ENCODE measurements around the gene NEURL2.

Gene NEURL2

GRCh38 chr20:45848421-45848820, 42.6 kb downstream of the NEURL2 start:
- DNase-seq, result no peak

GRCh38 chr20:45845452-45845851, 45.6 kb downstream of the NEURL2 start:
- no peak for DNase-seq

GRCh38 chr20:45843506-45843905, 47.5 kb downstream of the NEURL2 start:
- no peak for DNase-seq

DNA sequence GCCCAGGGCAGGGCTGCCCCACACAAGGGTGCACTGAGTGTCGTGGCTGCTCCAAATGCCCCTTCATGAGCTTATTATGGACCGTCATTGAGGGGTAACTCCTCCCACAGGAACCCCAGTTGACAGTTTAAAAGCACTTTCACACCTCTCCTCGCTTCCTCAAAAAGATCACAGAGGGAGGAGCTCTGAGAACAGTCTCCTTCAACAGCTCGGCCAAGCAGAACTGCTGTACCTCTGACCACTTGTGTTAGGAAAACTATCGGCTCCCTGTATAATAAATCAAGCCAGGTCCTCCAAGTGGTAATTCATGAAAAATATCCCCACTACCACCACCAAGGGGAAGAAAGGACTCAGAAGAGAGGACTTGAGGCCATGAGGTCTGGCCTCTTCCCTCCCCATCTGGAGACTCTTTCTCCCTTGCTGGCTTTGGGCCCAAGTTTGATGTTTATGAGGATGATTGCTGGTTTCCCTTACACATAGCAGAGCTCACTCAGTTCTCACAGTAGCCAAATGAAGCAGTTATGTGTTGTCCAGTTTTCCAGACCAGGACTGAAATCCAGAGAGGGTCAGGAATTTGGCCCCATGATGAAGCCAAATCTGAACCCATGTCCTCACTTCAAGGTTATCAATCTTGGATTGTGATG, 48.7 kb downstream of the NEURL2 start:
- DNase-seq, result no peak

GRCh38 chr20:45841407-45842129, 49.4 kb downstream of the NEURL2 start:
- DNase-seq, result peak in 1 of 56 donors; percentile 5

- no peak for DNase-seq
Measured at GRCh38 chr20:45840700-45841198, 50.3 kb downstream of the NEURL2 start.
